SU-DHL-6 (cell line): ENCODE data around the gene TAGLN.

Source experiments
- H2AFZ ChIP-seq: fragments of 200-600 bp; sonication (generic); 2 replicates; pipeline ENCODE4 v1.6.1; 2014; ENCODE audit warnings: low read depth, mild to moderate bottlenecking, moderate library complexity, mixed read lengths, antibody characterized with exemption, low read length; ENCODE audit not compliant: severe bottlenecking
- H3F3A ChIP-seq: fragments of 200-600 bp; shearing (Covaris generic); 2 replicates; pipeline ENCODE4 v1.6.0; 2016; ENCODE audit warnings: antibody characterized with exemption, mild to moderate bottlenecking; ENCODE audit not compliant: insufficient read depth
- H3K27ac ChIP-seq: fragments of 200-600 bp; sonication (generic); 2 replicates; pipeline ENCODE4 v1.5.1; 2016; ENCODE audit warnings: low read depth, mild to moderate bottlenecking, low read length, moderate library complexity, mixed read lengths
- H3K27me3 ChIP-seq: fragments of 200-600 bp; sonication (generic), shearing (Covaris generic); 2 replicates; pipeline ENCODE4 v1.6.0; 2014; ENCODE audit warnings: mild to moderate bottlenecking, low read length
- H3K36me3 ChIP-seq: fragments of 200-600 bp; sonication (generic); 2 replicates; pipeline ENCODE4 v1.6.1; 2014; ENCODE audit warnings: mild to moderate bottlenecking, low read length, mixed read lengths
- H3K4me2 ChIP-seq: fragments of 300-600, 200-600 bp; shearing (Covaris generic), sonication (generic); 2 replicates; pipeline ENCODE4 v1.6.0; 2014; ENCODE audit warnings: low read length, low read depth, mild to moderate bottlenecking; ENCODE audit not compliant: poor library complexity, severe bottlenecking
- H3K4me3 ChIP-seq: fragments of 200-600 bp; sonication (generic); 2 replicates; pipeline ENCODE4 v1.5.1; 2014; ENCODE audit warnings: antibody characterized with exemption, low read length, mild to moderate bottlenecking, mixed read lengths; ENCODE audit not compliant: insufficient read depth, poor library complexity, severe bottlenecking
- H3K79me2 ChIP-seq: fragments of 200-600 bp; sonication (generic); 2 replicates; pipeline ENCODE4 v1.6.1; 2014; ENCODE audit warnings: mild to moderate bottlenecking, low read length, moderate library complexity; ENCODE audit not compliant: insufficient read depth
- H3K9ac ChIP-seq: fragments of 200-600 bp; sonication (generic); 2 replicates; pipeline ENCODE4 v1.7.0; 2014; ENCODE audit warnings: mild to moderate bottlenecking, low read length
- H3K9me2 ChIP-seq: fragments of 200-600 bp; sonication (generic); replicated peaks from 2 replicates; pipeline ENCODE4 v1.6.1; 2014; ENCODE audit warnings: low read length; ENCODE audit not compliant: insufficient read depth
- H3K9me3 ChIP-seq: fragments of 200-600 bp; sonication (generic); 2 replicates; pipeline ENCODE4 v1.6.1; 2014; ENCODE audit warnings: low read length, mixed read lengths; ENCODE audit not compliant: insufficient read depth
- H4K20me1 ChIP-seq: fragments of 200-600 bp; sonication (generic); 2 replicates; pipeline ENCODE4 v1.6.1; 2014; ENCODE audit warnings: low read depth, mild to moderate bottlenecking, antibody characterized with exemption, low read length, moderate library complexity, mixed read lengths
- CTCF ChIP-seq: fragments of 200-600 bp; sonication (generic); IDR thresholded peaks from one replicate; pipeline ENCODE4 v1.5.1; 2017; ENCODE audit warnings: antibody characterized with exemption, mild to moderate bottlenecking, low read length, moderate library complexity; ENCODE audit not compliant: insufficient read depth, poor library complexity, severe bottlenecking
- EZH2phosphoT487 ChIP-seq: fragments of 200-600 bp; sonication (generic), shearing (Covaris generic); conservative IDR thresholded peaks from 2 replicates; pipeline ENCODE4 v1.6.1; 2018; ENCODE audit warnings: mild to moderate bottlenecking, antibody characterized with exemption, low read length, moderate library complexity, mixed read lengths

The TAGLN gene

GRCh38 chr11:117157507-117157906 is 41.7 kb upstream of the TAGLN start:
- Histone ChIP-seq H3F3A (no peaks in the 10 kb centered on the region; the same call in 1 of the 2 replicates), H3K4me2 (no peak overlapping the region), H2AFZ (no peak overlapping the region), H3K36me3 (peaks cover 20% of the 10 kb centered on the region; the same call in 1 of the 2 replicates), H3K9ac (no peak overlapping the region), H3K4me3 (no peak overlapping the region), H3K79me2 (peaks cover 84% of the 10 kb centered on the region), H3K27ac (no peak overlapping the region), H3K9me2 (no peaks in the 10 kb centered on the region), H4K20me1 (peaks cover 12% of the 10 kb centered on the region), H3K27me3 (no peaks in the 10 kb centered on the region), H3K9me3 (no peaks in the 10 kb centered on the region)
- TF ChIP-seq CTCF (no peak), EZH2phosphoT487 (no peak)

- Histone ChIP-seq H3K36me3 (peaks cover 25% of the 10 kb centered on the region; the same call in 1 of the 2 replicates), H3K9me3 (no peaks in the 10 kb centered on the region), H3K79me2 (peaks cover 60% of the 10 kb centered on the region), H3K27me3 (no peaks in the 10 kb centered on the region), H3K27ac (no peak overlapping the region), H3K4me2 (no peak overlapping the region), H4K20me1 (peaks cover 9% of the 10 kb centered on the region), H3F3A (no peaks in the 10 kb centered on the region; the same call in 1 of the 2 replicates), H3K9me2 (no peaks in the 10 kb centered on the region), H2AFZ (no peak overlapping the region), H3K4me3 (no peak overlapping the region), H3K9ac (no peak overlapping the region)
- no peak for TF ChIP-seq EZH2phosphoT487
- TF ChIP-seq CTCF, result no peak
These were observed 39.3 kb upstream of the TAGLN start for GRCh38 chr11:117159892-117160291.

DNA sequence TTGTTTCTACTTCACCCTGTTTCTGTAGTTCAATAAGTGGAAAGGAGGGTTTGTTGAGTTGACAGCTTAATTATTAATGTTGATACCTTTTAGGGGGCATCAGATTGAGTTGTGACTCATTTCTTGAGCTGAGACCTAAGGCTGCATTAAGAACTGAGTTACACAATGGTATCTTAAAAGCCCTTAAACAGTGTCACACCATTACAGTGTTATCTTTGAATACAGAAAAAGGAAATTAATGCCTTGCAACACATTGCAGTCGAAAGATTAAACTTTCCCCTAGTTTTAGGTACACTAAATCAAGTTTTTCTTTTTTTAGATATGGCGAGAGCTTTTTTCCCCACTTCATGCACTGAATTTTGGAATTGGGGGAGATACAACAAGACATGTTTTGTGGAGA is 38.3 kb upstream of the TAGLN start:
- Histone ChIP-seq H3K4me3 (no peak overlapping the region), H3K9me3 (no peaks in the 10 kb centered on the region), H2AFZ (no peak overlapping the region), H4K20me1 (peaks cover 4% of the 10 kb centered on the region; the same call in 1 of the 2 replicates), H3K27ac (no peak overlapping the region), H3K27me3 (no peaks in the 10 kb centered on the region), H3K9me2 (no peaks in the 10 kb centered on the region), H3F3A (no peaks in the 10 kb centered on the region; the same call in 1 of the 2 replicates), H3K4me2 (no peak overlapping the region), H3K9ac (no peak overlapping the region), H3K36me3 (peaks cover 25% of the 10 kb centered on the region; the same call in 1 of the 2 replicates), H3K79me2 (peaks cover 51% of the 10 kb centered on the region)
- TF ChIP-seq EZH2phosphoT487 (no peak), CTCF (no peak)
